Measurements from ENCODE around the gene RP2.

RP2 gene

GRCh38 chrX:46860557-46860956 is 23.7 kb downstream of the RP2 start:
- Histone ChIP-seq H4K20me1 (ENCODE audit: insufficient read depth, low read length) (no peaks in the 10 kb centered on the region), H3F3A (ENCODE audit: insufficient read depth, low read length) (no peaks in the 10 kb centered on the region), H3K9me3 (ENCODE audit: low read length) (no peaks in the 10 kb centered on the region), H3K4me1 (ENCODE audit: insufficient read depth, low read length, severe bottlenecking) (no peaks in the 10 kb centered on the region), H3K9me2 (ENCODE audit: low read depth, low read length) (no peaks in the 10 kb centered on the region), H3K79me2 (ENCODE audit: insufficient read depth, low read length) (no peaks in the 10 kb centered on the region), H3K36me3 (ENCODE audit: insufficient read depth, low read length) (peaks cover 33% of the 10 kb centered on the region), H3K27ac (ENCODE audit: low read depth, low read length, poor library complexity, severe bottlenecking) (no peak overlapping the region), H3K9ac (ENCODE audit: low read length) (no peak overlapping the region), H3K4me2 (ENCODE audit: low read length) (no peak overlapping the region), H2AFZ (ENCODE audit: low read length) (no peak overlapping the region), H3K27me3 (ENCODE audit: insufficient read depth, low read length) (no peaks in the 10 kb centered on the region), H3K4me3 (ENCODE audit: low read depth, low read length, poor library complexity, severe bottlenecking) (no peak overlapping the region)
- TF ChIP-seq CTCF (IDR thresholded peaks at IDR 0.05; ENCODE audit: low read length) (no peak), EZH2 (IDR thresholded peaks at IDR 0.05; ENCODE audit: borderline replicate concordance, low read length) (no peak)

GRCh38 chrX:46863072-46863471 is 26.2 kb downstream of the RP2 start:
- H3F3A ChIP-seq (ENCODE audit: insufficient read depth, low read length) = no peaks in the 10 kb centered on the region
- peaks cover 26% of the 10 kb centered on the region for H3K36me3 ChIP-seq (ENCODE audit: insufficient read depth, low read length)
- H2AFZ ChIP-seq (ENCODE audit: low read length) = no peak overlapping the region
- no peaks in the 10 kb centered on the region for H3K79me2 ChIP-seq (ENCODE audit: insufficient read depth, low read length)
- H3K4me3 ChIP-seq (ENCODE audit: low read depth, low read length, poor library complexity, severe bottlenecking) = no peak overlapping the region
- H3K4me2 ChIP-seq (ENCODE audit: low read length) = no peak overlapping the region
- no peaks in the 10 kb centered on the region for H3K27me3 ChIP-seq (ENCODE audit: insufficient read depth, low read length)
- no peaks in the 10 kb centered on the region for H3K4me1 ChIP-seq (ENCODE audit: insufficient read depth, low read length, severe bottlenecking)
- H3K9me2 ChIP-seq (ENCODE audit: low read depth, low read length) = no peaks in the 10 kb centered on the region
- H3K9ac ChIP-seq (ENCODE audit: low read length) = no peak overlapping the region
- H3K9me3 ChIP-seq (ENCODE audit: low read length) = no peaks in the 10 kb centered on the region
- H3K27ac ChIP-seq (ENCODE audit: low read depth, low read length, poor library complexity, severe bottlenecking) = no peak overlapping the region
- H4K20me1 ChIP-seq (ENCODE audit: insufficient read depth, low read length) = no peaks in the 10 kb centered on the region
- no peak for TF ChIP-seq EZH2 (IDR thresholded peaks at IDR 0.05; ENCODE audit: borderline replicate concordance, low read length)
- TF ChIP-seq CTCF (IDR thresholded peaks at IDR 0.05; ENCODE audit: low read length) = no peak

- no peak overlapping the region for H3K27ac ChIP-seq (ENCODE audit: low read depth, low read length, poor library complexity, severe bottlenecking)
- H3K9me2 ChIP-seq (ENCODE audit: low read depth, low read length) = no peaks in the 10 kb centered on the region
- H3K4me2 ChIP-seq (ENCODE audit: low read length) = no peak overlapping the region
- no peak for TF ChIP-seq EZH2 (IDR thresholded peaks at IDR 0.05; ENCODE audit: borderline replicate concordance, low read length)
- no peak for TF ChIP-seq CTCF (IDR thresholded peaks at IDR 0.05; ENCODE audit: low read length)
- H2AFZ ChIP-seq (ENCODE audit: low read length) = no peak overlapping the region
- H3F3A ChIP-seq (ENCODE audit: insufficient read depth, low read length) = no peaks in the 10 kb centered on the region
- H3K27me3 ChIP-seq (ENCODE audit: insufficient read depth, low read length) = no peaks in the 10 kb centered on the region
- no peaks in the 10 kb centered on the region for H4K20me1 ChIP-seq (ENCODE audit: insufficient read depth, low read length)
- no peak overlapping the region for H3K9ac ChIP-seq (ENCODE audit: low read length)
- peaks cover 26% of the 10 kb centered on the region for H3K36me3 ChIP-seq (ENCODE audit: insufficient read depth, low read length)
- H3K79me2 ChIP-seq (ENCODE audit: insufficient read depth, low read length) = no peaks in the 10 kb centered on the region
- no peak overlapping the region for H3K4me3 ChIP-seq (ENCODE audit: low read depth, low read length, poor library complexity, severe bottlenecking)
- H3K9me3 ChIP-seq (ENCODE audit: low read length) = no peaks in the 10 kb centered on the region
- no peaks in the 10 kb centered on the region for H3K4me1 ChIP-seq (ENCODE audit: insufficient read depth, low read length, severe bottlenecking)
These were observed 27.8 kb downstream of the RP2 start for GRCh38 chrX:46864606-46865005.

Measured in OCI-LY1 (cell line).